Glutamatergic neuron (in vitro differentiated cells): ENCODE data around the gene MAP4K4. TPM values are rescaled to one million over a fixed set of nuclear protein-coding genes. Genes with fewer than 3 reads are reported as not detected.

ENCODE experiments used
- DNase-seq: peaks from one replicate; pipeline ENCODE4 v3.0.0; 2022
- H3K27ac Mint-ChIP-seq: one replicate; pipeline ENCODE4 v1.8.0; 2020; ENCODE audit warnings: mild to moderate bottlenecking, mixed read lengths, inconsistent platforms; ENCODE audit not compliant: unreplicated experiment
- H3K27me3 Mint-ChIP-seq: one replicate; pipeline ENCODE4 v1.8.0; 2020; ENCODE audit warnings: mild to moderate bottlenecking, moderate library complexity, mixed read lengths, inconsistent platforms; ENCODE audit not compliant: unreplicated experiment
- H3K36me3 Mint-ChIP-seq: one replicate; pipeline ENCODE4 v1.8.0; 2020; ENCODE audit warnings: mild to moderate bottlenecking, mixed read lengths, inconsistent platforms; ENCODE audit not compliant: unreplicated experiment
- H3K4me1 Mint-ChIP-seq: one replicate; pipeline ENCODE4 v1.8.0; 2020; ENCODE audit warnings: mild to moderate bottlenecking, low read depth, mixed read lengths, inconsistent platforms; ENCODE audit not compliant: unreplicated experiment
- H3K4me3 Mint-ChIP-seq: one replicate; pipeline ENCODE4 v1.8.0; 2020; ENCODE audit warnings: mild to moderate bottlenecking, mixed read lengths, inconsistent platforms; ENCODE audit not compliant: unreplicated experiment
- H3K9me3 Mint-ChIP-seq: one replicate; pipeline ENCODE4 v1.8.0; 2020; ENCODE audit warnings: mild to moderate bottlenecking, moderate library complexity, mixed read lengths, inconsistent platforms; ENCODE audit not compliant: unreplicated experiment
- CTCF ChIP-seq: fragments of 200-600 bp; sonication (generic); IDR thresholded peaks from one replicate; pipeline ENCODE4 v1.5.0; 2021; ENCODE audit not compliant: partially characterized antibody, unreplicated experiment
- total RNA-seq: library from RNA; stranded (reverse); fragmentation: NEBNext Ultra II Directional; extraction: Animal tissue kit (Norgen Biotek cat#: 25700); gene quantifications from one replicate; pipeline ENCODE4 v1.2.1, GENCODE V29; 2021; ENCODE audit not compliant: unreplicated experiment

MAP4K4 gene
- total RNA-seq, 1 donor from 2014 or later, result 756 TPM

- Mint-ChIP-seq H3K4me1 (peaks cover 52% of the 10 kb centered on the region), H3K4me3 (peak overlapping the region; percentile 55), H3K9me3 (peaks cover 7% of the 10 kb centered on the region), H3K36me3 (no peaks in the 10 kb centered on the region), H3K27me3 (peaks cover 3% of the 10 kb centered on the region), H3K27ac (peak overlapping the region; percentile 89)
- no peak for DNase-seq
- no peak for TF ChIP-seq CTCF
These were observed 13.2 kb downstream of the MAP4K4 start for GRCh38 chr2:101710471-101711318.

- peaks cover 6% of the 10 kb centered on the region for H3K9me3 Mint-ChIP-seq
- peaks cover 8% of the 10 kb centered on the region for H3K27me3 Mint-ChIP-seq
- peaks cover 58% of the 10 kb centered on the region for H3K4me1 Mint-ChIP-seq
- peak overlapping the region; percentile 72 for H3K27ac Mint-ChIP-seq
- no peak for TF ChIP-seq CTCF
- DNase-seq, result no peak
- no peaks in the 10 kb centered on the region for H3K36me3 Mint-ChIP-seq
- no peak overlapping the region for H3K4me3 Mint-ChIP-seq
These were observed 16.6 kb downstream of the MAP4K4 start for GRCh38 chr2:101714118-101714517.

- Mint-ChIP-seq H3K27ac (peak overlapping the region; percentile 36), H3K9me3 (peaks cover 4% of the 10 kb centered on the region), H3K4me3 (peak overlapping the region; percentile 23), H3K27me3 (peaks cover 10% of the 10 kb centered on the region), H3K4me1 (peaks cover 53% of the 10 kb centered on the region), H3K36me3 (no peaks in the 10 kb centered on the region)
- no peak for TF ChIP-seq CTCF
- no peak for DNase-seq
These were observed 19.8 kb downstream of the MAP4K4 start for GRCh38 chr2:101717071-101717845.

- H3K36me3 Mint-ChIP-seq, result no peaks in the 10 kb centered on the region
- peaks cover 7% of the 10 kb centered on the region for H3K9me3 Mint-ChIP-seq
- no peak overlapping the region for H3K4me3 Mint-ChIP-seq
- H3K4me1 Mint-ChIP-seq, result peaks cover 60% of the 10 kb centered on the region
- H3K27ac Mint-ChIP-seq, result no peak overlapping the region
- H3K27me3 Mint-ChIP-seq, result peaks cover 11% of the 10 kb centered on the region
- no peak for DNase-seq
- no peak for TF ChIP-seq CTCF
These were observed 21.0 kb downstream of the MAP4K4 start for GRCh38 chr2:101718479-101718878.

GRCh38 chr2:101718993-101719571 lies 21.6 kb downstream of the MAP4K4 start:
- peak overlapping the region; percentile 30 for H3K4me3 Mint-ChIP-seq
- DNase-seq, result no peak
- H3K27ac Mint-ChIP-seq, result peak overlapping the region; percentile 53
- no peak for TF ChIP-seq CTCF
- peaks cover 9% of the 10 kb centered on the region for H3K9me3 Mint-ChIP-seq
- peaks cover 11% of the 10 kb centered on the region for H3K27me3 Mint-ChIP-seq
- H3K4me1 Mint-ChIP-seq, result peaks cover 61% of the 10 kb centered on the region
- no peaks in the 10 kb centered on the region for H3K36me3 Mint-ChIP-seq
